OCI-LY7 (cell line): ENCODE measurements around the gene VPS54.

ENCODE experiments used
- CTCF ChIP-seq: fragments of 200-600 bp; sonication (generic); conservative IDR thresholded peaks from 2 replicates; pipeline ENCODE4 v1.5.1; 2014; ENCODE audit warnings: mild to moderate bottlenecking, antibody characterized with exemption, low read length, moderate library complexity, mixed read lengths
- EZH2phosphoT487 ChIP-seq: fragments of 200-600 bp; sonication (generic); IDR thresholded peaks from 2 replicates; pipeline ENCODE4 v1.6.1; 2018; ENCODE audit warnings: low read depth, borderline replicate concordance, mild to moderate bottlenecking, mixed run types, antibody characterized with exemption, low read length, moderate library complexity, mixed read lengths

- TF ChIP-seq EZH2phosphoT487 (no peak), CTCF (no peak)
These were observed 36.9 kb downstream of the VPS54 start for GRCh38 chr2:63982335-63982734.
